ENCODE results near the gene NPEPPS.

The NPEPPS gene

GRCh38 chr17:47630614-47631013, 99.7 kb downstream of the NPEPPS start:
- DNase-seq (ENCODE audit: low read depth in 3 of 3), result no peak

GRCh38 chr17:47632991-47633390, 102.1 kb downstream of the NPEPPS start:
- no peak for DNase-seq (ENCODE audit: low read depth in 3 of 3)

DNA sequence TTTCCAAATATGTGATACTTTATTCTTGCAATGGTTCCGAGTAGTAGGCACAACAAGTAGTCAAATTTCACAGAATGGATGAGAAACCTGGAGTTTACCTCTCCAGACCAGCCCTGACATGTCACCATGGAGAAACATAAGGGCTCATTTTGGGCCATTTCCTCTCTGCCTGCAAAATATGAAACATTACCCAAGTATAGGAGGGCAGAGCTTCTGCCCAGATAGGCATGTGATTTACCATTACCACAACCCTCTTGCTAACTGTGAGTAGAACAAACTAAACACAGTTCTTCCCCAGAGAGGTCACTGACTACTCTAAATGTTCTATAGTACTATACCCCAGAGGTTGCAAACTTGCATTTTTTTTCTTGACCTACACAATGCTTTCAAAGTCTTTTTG, 103.1 kb downstream of the NPEPPS start:
- DNase-seq (ENCODE audit: low read depth in 3 of 3), result no peak

GRCh38 chr17:47634870-47635269, 104.0 kb downstream of the NPEPPS start:
- no peak for DNase-seq (ENCODE audit: low read depth in 3 of 3)

- no peak for DNase-seq (ENCODE audit: low read depth in 3 of 3)
These were observed 104.8 kb downstream of the NPEPPS start for GRCh38 chr17:47635734-47636133.

DNA sequence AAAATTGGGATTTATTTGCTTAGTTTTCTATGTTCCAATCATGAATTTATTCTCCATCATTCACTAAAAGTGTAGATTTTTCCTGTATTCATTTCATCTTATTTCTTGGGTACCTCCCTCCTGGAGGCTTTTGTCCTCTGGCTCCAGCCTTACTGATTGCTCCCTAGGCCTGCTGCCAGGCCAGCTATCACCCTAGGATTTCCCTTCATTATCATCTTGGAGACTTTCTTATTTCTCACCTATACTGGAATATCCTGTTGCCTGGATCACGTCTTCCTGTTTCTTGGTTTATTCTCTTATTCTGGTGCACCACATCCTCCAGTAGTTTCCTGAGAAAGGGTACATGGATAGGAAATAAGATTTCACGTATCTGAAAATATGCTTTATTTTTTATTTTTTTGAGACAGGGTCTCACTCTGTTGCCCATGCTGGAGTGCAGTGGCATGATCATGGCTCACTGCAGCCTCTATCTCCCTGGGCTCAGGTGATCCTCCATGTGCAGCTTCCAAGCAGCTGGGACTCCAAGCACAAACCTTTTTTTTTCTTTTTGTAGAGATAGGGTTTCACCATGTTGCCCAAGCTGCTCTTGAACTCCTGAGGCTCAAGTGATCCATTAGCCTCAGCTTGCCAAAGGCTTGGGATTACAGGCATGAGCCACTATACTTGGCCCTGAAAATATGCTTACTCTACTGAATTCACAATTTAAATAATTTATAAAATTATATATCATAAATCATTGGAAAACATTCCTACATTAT, 105.5 kb downstream of the NPEPPS start:
- no peak for DNase-seq (ENCODE audit: low read depth in 3 of 3)

GRCh38 chr17:47638903-47639302, 108.0 kb downstream of the NPEPPS start:
- no peak for DNase-seq (ENCODE audit: low read depth in 3 of 3)

DNA sequence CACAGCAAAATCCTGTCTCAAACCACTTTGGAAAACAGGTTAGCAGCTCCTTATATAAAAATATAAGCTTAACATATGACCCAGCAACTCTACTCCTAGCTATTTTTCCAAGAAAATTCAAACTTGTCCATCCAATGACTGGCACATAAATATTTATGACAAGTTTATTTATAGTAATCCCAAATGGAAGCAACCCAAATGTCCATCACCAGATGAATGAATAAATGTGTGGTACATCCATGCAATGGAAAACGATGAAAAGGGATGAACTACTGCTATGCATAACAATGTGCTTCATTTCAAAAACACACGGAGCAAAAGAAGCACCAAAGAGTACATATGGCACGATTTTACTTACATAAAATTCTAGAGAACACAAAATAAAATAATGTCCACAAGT, 109.2 kb downstream of the NPEPPS start:
- DNase-seq (ENCODE audit: low read depth in 3 of 3), result no peak

- DNase-seq (ENCODE audit: low read depth in 3 of 3), result no peak
These were observed 110.3 kb downstream of the NPEPPS start for GRCh38 chr17:47641202-47641601.

DNA sequence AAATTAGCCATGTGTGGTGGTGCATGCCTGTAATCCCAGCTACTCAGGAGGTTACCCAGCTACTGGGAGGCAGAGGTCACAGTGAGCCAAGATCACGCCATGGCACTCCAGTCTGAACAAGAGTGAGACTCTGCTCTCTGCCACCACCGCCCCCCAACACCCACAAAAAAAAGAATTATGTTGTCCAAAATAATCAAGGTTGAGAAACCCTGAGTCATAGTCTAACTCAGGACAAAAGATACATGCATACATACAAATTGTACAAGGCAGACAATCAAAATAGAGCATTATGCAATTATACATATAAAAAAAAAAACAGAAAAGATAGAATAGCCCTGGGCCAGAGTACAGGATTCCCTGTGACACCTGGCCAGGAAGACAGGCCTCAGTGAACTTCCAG, 112.2 kb downstream of the NPEPPS start:
- no peak for DNase-seq (ENCODE audit: low read depth in 3 of 3)

GRCh38 chr17:47644324-47644723, 113.4 kb downstream of the NPEPPS start:
- DNase-seq (ENCODE audit: low read depth in 3 of 3), result no peak

DNA sequence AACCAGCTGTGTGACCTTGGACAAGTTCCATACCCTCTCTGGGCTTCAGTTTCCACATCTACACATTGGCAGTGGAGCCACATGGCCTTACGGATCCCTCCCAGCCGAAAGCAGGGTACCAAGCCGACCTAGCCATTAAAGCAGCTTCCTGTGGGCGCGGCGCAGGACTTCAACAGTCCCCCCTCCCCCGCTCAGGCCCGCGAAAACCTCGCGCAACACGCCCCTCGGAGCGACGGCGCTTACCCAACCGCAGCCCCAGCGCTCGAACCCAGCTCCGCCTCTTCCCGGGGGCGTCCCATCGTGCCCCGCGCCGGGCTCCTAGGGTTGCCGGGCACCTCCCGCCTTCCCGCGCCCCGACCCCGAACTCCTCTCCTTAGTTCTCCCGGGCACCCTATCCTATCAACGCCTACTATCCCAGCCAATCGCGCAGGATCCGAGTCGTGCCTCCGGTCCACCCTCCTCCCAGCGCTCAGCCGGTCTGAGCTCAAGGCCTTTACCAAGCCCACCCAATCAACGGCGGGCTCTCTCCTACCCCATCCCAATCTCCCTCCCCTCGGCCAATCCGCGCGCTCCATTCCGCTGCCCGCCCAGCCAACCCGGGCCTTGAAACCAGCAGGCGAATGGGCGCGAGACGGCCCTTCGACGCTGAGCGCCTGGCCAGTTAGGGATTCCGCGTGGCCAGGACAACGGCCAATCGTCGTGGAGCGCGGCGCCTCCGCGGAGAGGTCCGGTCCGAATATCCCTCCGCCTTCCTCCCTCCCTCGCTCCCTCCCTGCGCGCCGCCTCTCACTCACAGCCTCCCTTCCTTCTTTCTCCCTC, 118.5 kb downstream of the NPEPPS start, which contains the start of gene KPNB1:
KPNB1 (plus strand) TSS at position 767 of the 819 bp plus-strand sequence. CDS start 326 bp downstream, outside the sequence.
- peak; percentile 93 to 99 (median 97) for DNase-seq (ENCODE audit: low read depth in 3 of 3)

- peak in 1 of 3 donors; percentile 43 for DNase-seq (ENCODE audit: low read depth in 3 of 3)
These were observed 119.1 kb downstream of the NPEPPS start for GRCh38 chr17:47649972-47650524.

- peak; percentile 91 to 93 (median 92) for DNase-seq (ENCODE audit: low read depth in 3 of 3)
These were observed 119.9 kb downstream of the NPEPPS start for GRCh38 chr17:47650525-47651522.

- no peak for DNase-seq (ENCODE audit: low read depth in 3 of 3)
These were observed 120.8 kb downstream of the NPEPPS start for GRCh38 chr17:47651704-47652103.

DNA sequence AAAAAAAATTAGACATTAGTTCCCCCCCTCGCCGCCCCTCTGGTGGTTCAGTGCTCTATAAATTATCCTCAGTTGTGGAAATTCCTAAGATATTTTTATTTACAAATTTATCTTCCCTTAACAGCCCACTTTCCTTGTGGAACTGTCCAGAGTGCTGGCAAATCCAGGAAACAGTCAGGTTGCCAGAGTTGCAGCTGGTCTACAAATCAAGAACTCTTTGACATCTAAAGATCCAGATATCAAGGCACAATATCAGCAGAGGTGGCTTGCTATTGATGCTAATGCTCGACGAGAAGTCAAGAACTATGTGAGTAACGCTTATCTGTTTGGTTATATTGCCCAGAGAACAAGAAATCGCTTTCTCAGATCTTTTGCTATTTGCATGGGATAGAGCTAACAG, 121.7 kb downstream of the NPEPPS start:
- DNase-seq (ENCODE audit: low read depth in 3 of 3), result no peak

GRCh38 chr17:47653442-47653841, 122.5 kb downstream of the NPEPPS start:
- DNase-seq (ENCODE audit: low read depth in 3 of 3), result no peak

GRCh38 chr17:47654991-47655390, 124.1 kb downstream of the NPEPPS start:
- DNase-seq (ENCODE audit: low read depth in 3 of 3), result no peak

- DNase-seq (ENCODE audit: low read depth in 3 of 3), result no peak
These were observed 129.2 kb downstream of the NPEPPS start for GRCh38 chr17:47660064-47660492.

DNA sequence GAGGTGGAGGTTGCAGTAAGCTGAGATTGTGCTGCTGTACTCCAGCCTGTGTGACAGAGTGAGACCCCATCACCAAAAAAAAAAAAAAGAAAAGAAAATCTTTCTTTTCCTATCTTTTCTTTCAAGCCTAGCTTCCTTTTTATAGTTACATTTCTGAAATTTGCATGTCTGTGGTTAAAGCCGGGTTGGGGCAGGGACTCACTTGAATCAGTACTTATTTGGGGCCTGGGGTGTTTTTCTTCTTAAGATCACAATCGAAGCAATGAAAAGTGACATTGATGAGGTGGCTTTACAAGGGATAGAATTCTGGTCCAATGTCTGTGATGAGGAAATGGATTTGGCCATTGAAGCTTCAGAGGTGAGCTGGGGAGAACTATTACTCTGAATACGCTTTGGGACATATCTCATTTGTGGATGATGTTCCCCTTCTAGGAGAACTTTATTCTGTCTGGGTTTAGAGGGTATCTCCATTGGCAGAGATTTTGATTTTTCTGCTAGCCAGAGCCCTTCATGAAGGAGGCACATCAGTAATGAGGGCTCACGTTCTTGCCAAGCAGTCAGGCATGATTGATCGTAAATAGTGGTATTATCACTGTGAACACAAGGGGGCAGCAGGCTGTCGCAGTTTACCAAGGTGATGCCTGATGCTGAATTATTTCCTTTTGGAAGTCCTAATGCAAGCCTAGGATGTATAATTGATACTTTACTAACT, 133.2 kb downstream of the NPEPPS start:
- peak; percentile 27 to 57 (median 41) for DNase-seq (ENCODE audit: low read depth in 3 of 3)

DNA sequence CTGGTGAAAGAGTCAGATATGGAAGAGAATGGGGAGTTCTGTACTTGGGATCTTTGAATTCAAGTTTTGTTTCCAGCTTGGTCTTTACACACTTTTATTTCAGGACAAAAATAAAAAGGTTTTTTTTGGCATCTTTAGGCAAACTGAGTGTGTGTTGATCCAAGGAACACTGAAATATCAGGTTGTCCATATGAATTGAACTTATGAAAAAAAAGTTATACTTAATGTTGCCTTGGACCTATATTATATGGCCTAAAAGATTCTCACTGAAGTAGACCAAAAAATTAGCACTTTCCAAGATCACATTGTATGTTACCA, 133.7 kb downstream of the NPEPPS start:
- no peak for DNase-seq (ENCODE audit: low read depth in 3 of 3)
